Spinal cord (tissue), 10 donors: Measurements from ENCODE around the gene CPN1. TPM values are rescaled to one million over a fixed set of nuclear protein-coding genes. Genes with fewer than 3 reads are reported as not detected.

Experiments
- DNase-seq, 6 donors: peaks; one replicate each; pipeline versions ENCODE4 v3.0.0 to v3.0.0-alpha.2; 2013 to 2015; ENCODE audit warnings: low spot score in 6 of 6, low read depth in 4 of 6
- H3K27ac ChIP-seq: one replicate; pipeline ENCODE4 v1.5.1; 2013; ENCODE audit warnings: low read depth, low read length, control low read depth
- H3K27me3 ChIP-seq: one replicate; pipeline ENCODE4 v1.6.1; 2013; ENCODE audit warnings: low read length; ENCODE audit not compliant: control insufficient read depth, insufficient read depth
- H3K36me3 ChIP-seq: one replicate; pipeline ENCODE4 v1.6.1; 2013; ENCODE audit warnings: low read length; ENCODE audit not compliant: control insufficient read depth, insufficient read depth
- H3K4me1 ChIP-seq: one replicate; pipeline ENCODE4 v1.6.1; 2013; ENCODE audit warnings: low read length; ENCODE audit not compliant: control insufficient read depth, insufficient read depth
- H3K4me3 ChIP-seq: one replicate; pipeline ENCODE4 v1.5.1; 2013; ENCODE audit warnings: low read depth, low read length, control low read depth
- H3K9me3 ChIP-seq: one replicate; pipeline ENCODE4 v1.6.1; 2013; ENCODE audit warnings: low read length; ENCODE audit not compliant: control insufficient read depth, insufficient read depth
- WGBS: methylation state at CpG from one replicate; pipeline ENCODE4 v1.1.5; 2013; ENCODE audit warnings: missing lambda C conversion rate; ENCODE audit not compliant: insufficient coverage; 5-methylcytosine and 5-hydroxymethylcytosine counted together
- polyA plus RNA-seq, 2 donors: library from polyadenylated mRNA; unstranded; fragments of 120-200 nt; gene quantifications; one replicate each; pipeline ENCODE4 v1.2.1, GENCODE V29; 2013; ENCODE audit not compliant: insufficient read length in 2 of 2
- total RNA-seq, 2 donors: library from RNA; depleted of rRNA in 1 of 2; stranded (reverse); fragments of 120-200 nt in 1 of 2; fragments of >200 nt in 1 of 2; gene quantifications; one replicate each; pipeline versions ENCODE4 v1.2.3 to v1.2.4, GENCODE V29; 2013 to 2014
- donor health status: healthy.

CPN1 gene
- total and polyA plus RNA-seq, 4 donors = 0.11 to 0.69 (median 0.25) TPM

DNA sequence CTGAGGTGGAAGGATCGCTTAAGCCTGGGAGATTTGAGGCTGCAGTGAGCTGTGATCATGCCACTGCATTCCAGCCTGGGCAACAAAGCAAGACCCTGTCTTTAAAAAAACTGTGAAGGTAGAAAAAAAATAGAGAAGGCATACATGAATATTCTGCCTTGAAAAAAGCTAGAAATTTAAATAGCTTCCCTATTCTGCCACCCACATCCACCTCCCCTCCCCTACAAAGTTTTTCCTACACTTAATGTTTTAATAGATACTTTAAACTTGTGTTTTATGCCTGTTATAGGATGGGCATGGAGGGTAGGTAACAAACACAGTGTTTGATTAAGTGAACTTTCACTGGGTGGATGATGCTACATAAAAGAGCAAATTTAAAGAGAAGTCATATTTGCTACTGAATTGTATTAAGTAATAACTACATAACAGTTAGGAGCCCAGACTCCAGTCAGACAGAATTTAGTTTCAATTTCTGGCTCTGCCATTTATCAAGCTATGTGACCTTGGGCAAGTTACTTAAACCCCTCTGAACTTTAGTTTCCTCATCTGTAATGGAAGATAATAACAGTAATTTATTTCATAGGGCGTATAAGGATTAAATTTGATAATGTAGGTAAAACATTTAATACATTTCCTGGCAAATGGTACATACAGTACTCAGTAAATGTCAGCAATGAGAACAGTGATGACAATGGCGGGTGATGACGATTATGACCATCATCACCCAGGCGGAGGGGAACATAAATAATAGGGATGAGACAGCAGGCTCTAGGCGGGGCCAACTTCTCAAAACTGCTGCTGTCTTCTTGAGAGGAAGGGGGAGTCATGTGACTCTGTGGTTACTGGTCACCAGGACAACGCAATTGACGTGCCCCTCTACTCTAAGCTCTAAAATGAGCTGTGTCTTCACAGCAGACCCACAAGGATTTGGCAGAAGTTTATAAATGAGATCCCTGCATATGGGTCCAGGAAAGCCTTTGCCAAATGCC is 87.7 kb downstream of the CPN1 start:
- no peaks in the 10 kb centered on the region for H3K9me3 ChIP-seq
- no peaks in the 10 kb centered on the region for H3K27me3 ChIP-seq
- no peaks in the 10 kb centered on the region for H3K36me3 ChIP-seq
- 61% methylated on average over 3 of the region's 8 CpGs for WGBS
- DNase-seq = peak in 2 of 6 donors; percentile 27 to 80
- H3K4me3 ChIP-seq = no peak overlapping the region
- H3K27ac ChIP-seq = peak overlapping the region; percentile 25
- H3K4me1 ChIP-seq = no peaks in the 10 kb centered on the region

Other genes with a start within 250 kb of the CPN1 start
- 10 to 100 TPM; 10.8 to 18.0 TPM for gene DNMBP, start 71.9 kb downstream of the CPN1 start, total RNA-seq
- 10 to 100 TPM; 11.9 to 14.0 TPM for gene DNMBP, start 71.9 kb downstream of the CPN1 start, polyA plus RNA-seq
- 10 to 100 TPM; 20.9 to 24.8 TPM for gene ERLIN1, start 104.2 kb upstream of the CPN1 start, total RNA-seq
- gene ERLIN1, start 104.2 kb upstream of the CPN1 start, polyA plus RNA-seq = 10 to 100 TPM; 20.7 to 21.6 TPM
- 10 to 100 TPM; 26.2 to 29.5 TPM for gene CHUK, start 147.7 kb upstream of the CPN1 start, total RNA-seq
- gene CHUK, start 147.7 kb upstream of the CPN1 start, polyA plus RNA-seq = 10 to 100 TPM; 18.3 to 23.6 TPM
- gene CWF19L1, start 185.8 kb upstream of the CPN1 start, total RNA-seq = 10 to 100 TPM; 28.3 to 32.1 TPM
- gene CWF19L1, start 185.8 kb upstream of the CPN1 start, polyA plus RNA-seq = 10 to 100 TPM; 21.5 to 27.4 TPM
- gene BLOC1S2, start 204.8 kb upstream of the CPN1 start, total RNA-seq = 10 to 100 TPM; 46.8 to 80.4 TPM
- gene BLOC1S2, start 204.8 kb upstream of the CPN1 start, polyA plus RNA-seq = 10 to 100 TPM; 83.8 to 96.2 TPM
- under 1 TPM; 0.33 to 0.59 TPM for gene PKD2L1, start 248.4 kb upstream of the CPN1 start, total RNA-seq
- under 1 TPM; 0.41 to 0.81 TPM for gene PKD2L1, start 248.4 kb upstream of the CPN1 start, polyA plus RNA-seq